ENCODE measurements around the gene LRBA.

The LRBA gene

DNA sequence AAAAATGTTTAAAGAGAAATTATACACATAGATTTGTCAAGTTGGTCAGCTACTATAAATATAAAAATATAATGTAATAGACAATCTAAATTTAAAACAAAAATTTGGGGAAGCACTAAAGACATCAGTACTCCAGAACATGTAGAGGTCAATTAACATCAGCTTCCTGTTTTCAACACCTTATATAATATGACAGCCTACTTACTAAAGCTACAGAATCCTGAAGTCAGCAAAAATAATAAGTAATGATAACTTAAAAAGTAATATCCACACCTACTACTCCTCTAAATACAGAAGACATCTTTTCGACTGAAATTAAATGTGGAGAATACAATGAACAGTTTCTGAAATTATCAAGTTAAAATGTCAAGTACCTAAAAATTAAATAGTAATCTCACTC lies 118.6 kb downstream of the LRBA start:
- no peaks in the 10 kb centered on the region for H3K27me3 ChIP-seq (ENCODE audit: control insufficient read depth in 1 of 2, insufficient read depth in 2 of 2, low read length in 2 of 2)
- no peaks in the 10 kb centered on the region for H3K9me3 ChIP-seq (ENCODE audit: low read length)
- no peaks in the 10 kb centered on the region for H3K4me1 ChIP-seq (ENCODE audit: insufficient read depth, low read length)
- peaks cover 5% of the 10 kb centered on the region for H3K36me3 ChIP-seq (ENCODE audit: insufficient read depth, low read length)
- H3K9ac ChIP-seq (ENCODE audit: low read length), result no peak overlapping the region
- no peak overlapping the region for H3K4me3 ChIP-seq (ENCODE audit: low read depth in 1 of 2, low read length in 2 of 2)
- no peak overlapping the region for H3K27ac ChIP-seq (ENCODE audit: low read depth, low read length)

DNA sequence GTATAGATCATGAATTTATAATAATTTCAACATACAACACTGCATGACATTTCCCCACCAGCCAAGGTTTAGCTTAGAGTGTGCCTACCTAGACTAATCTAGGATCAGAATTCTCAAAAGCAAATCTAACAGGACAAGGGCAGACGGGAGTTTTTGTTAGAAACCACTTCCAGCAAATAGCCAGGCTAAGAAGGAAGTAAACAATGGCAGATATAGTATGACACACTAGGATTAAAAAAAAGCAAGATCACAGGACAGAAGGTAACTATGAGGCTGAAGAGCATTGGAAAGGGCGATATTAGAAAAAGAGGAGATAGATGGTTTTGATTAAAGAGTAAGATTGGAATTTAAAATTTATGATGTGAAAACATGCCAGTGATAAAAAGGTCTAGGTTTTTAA lies 124.8 kb downstream of the LRBA start:
- Histone ChIP-seq H3K4me3 (ENCODE audit: low read depth in 1 of 2, low read length in 2 of 2) (no peak overlapping the region), H3K4me1 (ENCODE audit: insufficient read depth, low read length) (no peaks in the 10 kb centered on the region), H3K27me3 (ENCODE audit: control insufficient read depth in 1 of 2, insufficient read depth in 2 of 2, low read length in 2 of 2) (no peaks in the 10 kb centered on the region), H3K9ac (ENCODE audit: low read length) (no peak overlapping the region), H3K27ac (ENCODE audit: low read depth, low read length) (no peak overlapping the region), H3K9me3 (ENCODE audit: low read length) (no peaks in the 10 kb centered on the region), H3K36me3 (ENCODE audit: insufficient read depth, low read length) (no peaks in the 10 kb centered on the region)

DNA sequence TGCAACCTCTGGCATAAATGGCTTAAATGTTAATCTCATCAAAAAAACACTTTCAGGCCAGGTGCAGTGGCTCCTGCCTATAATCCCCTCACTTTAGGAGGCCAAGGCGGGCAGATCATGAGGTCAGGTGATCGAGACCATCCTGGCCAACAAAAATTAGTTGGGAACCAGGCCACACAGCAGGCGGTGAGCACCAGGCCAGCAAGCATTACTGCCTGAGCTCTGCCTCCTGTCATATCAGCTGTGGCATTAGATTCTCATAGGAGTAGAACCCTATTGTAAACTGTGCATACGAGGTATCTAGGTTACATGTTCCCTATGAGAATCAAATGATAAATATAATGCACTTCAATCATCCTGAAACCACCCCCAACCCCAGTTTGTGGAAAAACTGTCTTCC lies 125.8 kb downstream of the LRBA start:
- H3K9ac ChIP-seq (ENCODE audit: low read length), result no peak overlapping the region
- no peaks in the 10 kb centered on the region for H3K27me3 ChIP-seq (ENCODE audit: control insufficient read depth in 1 of 2, insufficient read depth in 2 of 2, low read length in 2 of 2)
- no peaks in the 10 kb centered on the region for H3K9me3 ChIP-seq (ENCODE audit: low read length)
- H3K27ac ChIP-seq (ENCODE audit: low read depth, low read length), result no peak overlapping the region
- no peaks in the 10 kb centered on the region for H3K4me1 ChIP-seq (ENCODE audit: insufficient read depth, low read length)
- H3K4me3 ChIP-seq (ENCODE audit: low read depth in 1 of 2, low read length in 2 of 2), result no peak overlapping the region
- no peaks in the 10 kb centered on the region for H3K36me3 ChIP-seq (ENCODE audit: insufficient read depth, low read length)

DNA sequence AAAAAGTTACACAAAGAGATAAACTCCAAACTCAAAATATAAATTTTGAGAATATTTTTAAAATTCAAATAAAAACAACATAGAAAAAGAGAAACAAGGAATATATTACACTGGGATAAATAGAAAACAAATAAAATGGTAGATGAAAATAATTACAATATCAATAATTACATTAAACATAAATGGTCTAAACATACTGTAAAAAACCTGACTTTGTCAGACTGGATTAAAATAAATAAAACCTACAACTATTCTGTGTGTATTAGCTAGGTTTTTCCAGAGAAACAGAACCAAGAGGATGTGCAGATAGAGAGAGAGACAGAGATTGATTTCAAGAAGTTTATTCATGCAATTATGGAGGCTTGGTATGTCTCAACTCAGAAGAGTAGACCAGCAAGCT lies 126.5 kb downstream of the LRBA start:
- Histone ChIP-seq H3K4me1 (ENCODE audit: insufficient read depth, low read length) (no peaks in the 10 kb centered on the region), H3K9ac (ENCODE audit: low read length) (no peak overlapping the region), H3K9me3 (ENCODE audit: low read length) (no peaks in the 10 kb centered on the region), H3K27me3 (ENCODE audit: control insufficient read depth in 1 of 2, insufficient read depth in 2 of 2, low read length in 2 of 2) (no peaks in the 10 kb centered on the region), H3K27ac (ENCODE audit: low read depth, low read length) (no peak overlapping the region), H3K36me3 (ENCODE audit: insufficient read depth, low read length) (no peaks in the 10 kb centered on the region), H3K4me3 (ENCODE audit: low read depth in 1 of 2, low read length in 2 of 2) (no peak overlapping the region)

DNA sequence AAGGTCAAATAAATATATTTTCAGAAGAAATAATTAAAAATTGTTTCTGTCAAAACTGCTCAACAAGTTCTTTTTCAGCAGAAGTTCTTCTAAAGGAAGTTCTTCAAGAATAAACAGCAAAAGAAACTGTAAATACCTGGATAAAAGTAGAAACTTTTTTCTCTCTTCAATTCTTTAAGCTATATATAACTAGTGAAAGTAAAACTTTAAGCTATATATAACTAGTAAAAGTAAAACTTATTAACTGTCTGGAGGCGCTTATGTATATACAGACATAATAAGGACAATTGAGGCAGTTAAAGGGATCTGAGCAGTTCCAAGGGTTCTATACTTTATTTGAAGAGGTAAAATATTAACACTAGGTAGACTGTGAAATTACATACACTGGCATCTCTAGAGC lies 126.9 kb downstream of the LRBA start:
- Histone ChIP-seq H3K9ac (ENCODE audit: low read length) (no peak overlapping the region), H3K4me1 (ENCODE audit: insufficient read depth, low read length) (no peaks in the 10 kb centered on the region), H3K4me3 (ENCODE audit: low read depth in 1 of 2, low read length in 2 of 2) (no peak overlapping the region), H3K36me3 (ENCODE audit: insufficient read depth, low read length) (no peaks in the 10 kb centered on the region), H3K9me3 (ENCODE audit: low read length) (no peaks in the 10 kb centered on the region), H3K27ac (ENCODE audit: low read depth, low read length) (no peak overlapping the region), H3K27me3 (ENCODE audit: control insufficient read depth in 1 of 2, insufficient read depth in 2 of 2, low read length in 2 of 2) (no peaks in the 10 kb centered on the region)

DNA sequence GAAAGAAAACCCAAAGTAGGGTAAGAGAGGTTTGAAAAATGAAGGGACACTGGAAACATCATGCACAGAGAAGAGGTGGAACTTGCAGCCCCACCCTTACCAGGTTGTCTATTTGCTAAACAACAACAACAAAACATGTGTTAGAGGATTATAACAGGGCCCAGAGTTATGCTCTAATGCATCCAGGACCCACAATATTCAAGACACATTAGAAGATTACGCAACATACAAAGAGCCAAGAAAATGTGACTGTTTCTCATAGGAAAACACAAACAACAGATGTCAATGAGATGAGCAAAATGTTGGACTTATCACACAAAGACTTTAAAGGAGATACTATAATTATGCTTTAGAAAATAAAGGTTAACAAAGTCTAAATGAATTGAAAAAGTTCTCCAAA lies 128.5 kb downstream of the LRBA start:
- Histone ChIP-seq H3K9ac (ENCODE audit: low read length) (no peak overlapping the region), H3K9me3 (ENCODE audit: low read length) (no peaks in the 10 kb centered on the region), H3K4me3 (ENCODE audit: low read depth in 1 of 2, low read length in 2 of 2) (no peak overlapping the region), H3K27ac (ENCODE audit: low read depth, low read length) (no peak overlapping the region), H3K4me1 (ENCODE audit: insufficient read depth, low read length) (no peaks in the 10 kb centered on the region), H3K36me3 (ENCODE audit: insufficient read depth, low read length) (no peaks in the 10 kb centered on the region), H3K27me3 (ENCODE audit: control insufficient read depth in 1 of 2, insufficient read depth in 2 of 2, low read length in 2 of 2) (no peaks in the 10 kb centered on the region)

DNA sequence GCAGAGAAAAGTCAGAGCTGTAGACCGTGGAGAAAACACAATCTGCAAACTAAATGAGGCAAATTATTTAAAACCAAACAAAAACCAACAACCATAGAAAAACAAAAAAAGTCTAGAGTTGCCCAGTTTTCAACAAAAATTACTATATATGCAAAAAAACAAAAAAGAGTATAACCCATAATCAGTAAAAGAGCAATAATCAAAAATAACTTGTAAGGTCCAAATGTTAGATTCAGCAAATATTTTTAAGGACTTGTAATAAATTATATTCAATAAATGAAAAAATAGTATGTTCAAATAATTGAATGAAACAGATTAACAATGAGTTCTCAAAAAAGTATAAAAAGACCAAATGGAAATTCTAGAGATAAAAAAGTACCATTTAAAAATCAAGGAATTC lies 130.5 kb downstream of the LRBA start:
- Histone ChIP-seq H3K9me3 (ENCODE audit: low read length) (no peaks in the 10 kb centered on the region), H3K36me3 (ENCODE audit: insufficient read depth, low read length) (no peaks in the 10 kb centered on the region), H3K27ac (ENCODE audit: low read depth, low read length) (no peak overlapping the region), H3K4me1 (ENCODE audit: insufficient read depth, low read length) (no peaks in the 10 kb centered on the region), H3K27me3 (ENCODE audit: control insufficient read depth in 1 of 2, insufficient read depth in 2 of 2, low read length in 2 of 2) (no peaks in the 10 kb centered on the region), H3K9ac (ENCODE audit: low read length) (no peak overlapping the region), H3K4me3 (ENCODE audit: low read depth in 1 of 2, low read length in 2 of 2) (no peak overlapping the region)

DNA sequence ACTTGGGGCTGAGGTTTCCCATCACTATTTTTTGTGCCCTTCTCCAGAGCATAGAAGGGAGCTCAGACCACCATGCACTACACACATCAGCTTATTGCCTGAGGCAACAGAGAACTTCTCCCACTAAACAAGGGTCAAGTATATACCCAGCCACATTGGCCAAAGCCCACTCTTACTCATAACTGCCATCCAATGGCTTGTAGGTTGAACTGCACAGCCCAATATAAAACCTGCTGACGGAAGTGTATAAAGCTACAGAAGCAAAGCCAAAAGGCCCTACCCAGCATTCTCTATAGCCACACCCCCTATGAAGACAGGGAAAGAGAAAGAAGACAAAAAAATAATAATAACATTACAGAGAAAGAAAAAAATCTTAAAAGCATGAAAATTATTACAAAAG lies 139.7 kb downstream of the LRBA start:
- Histone ChIP-seq H3K27me3 (ENCODE audit: control insufficient read depth in 1 of 2, insufficient read depth in 2 of 2, low read length in 2 of 2) (no peaks in the 10 kb centered on the region), H3K27ac (ENCODE audit: low read depth, low read length) (no peak overlapping the region), H3K36me3 (ENCODE audit: insufficient read depth, low read length) (no peaks in the 10 kb centered on the region), H3K9ac (ENCODE audit: low read length) (no peak overlapping the region), H3K9me3 (ENCODE audit: low read length) (no peaks in the 10 kb centered on the region), H3K4me1 (ENCODE audit: insufficient read depth, low read length) (peaks cover 8% of the 10 kb centered on the region), H3K4me3 (ENCODE audit: low read depth in 1 of 2, low read length in 2 of 2) (no peak overlapping the region)

DNA sequence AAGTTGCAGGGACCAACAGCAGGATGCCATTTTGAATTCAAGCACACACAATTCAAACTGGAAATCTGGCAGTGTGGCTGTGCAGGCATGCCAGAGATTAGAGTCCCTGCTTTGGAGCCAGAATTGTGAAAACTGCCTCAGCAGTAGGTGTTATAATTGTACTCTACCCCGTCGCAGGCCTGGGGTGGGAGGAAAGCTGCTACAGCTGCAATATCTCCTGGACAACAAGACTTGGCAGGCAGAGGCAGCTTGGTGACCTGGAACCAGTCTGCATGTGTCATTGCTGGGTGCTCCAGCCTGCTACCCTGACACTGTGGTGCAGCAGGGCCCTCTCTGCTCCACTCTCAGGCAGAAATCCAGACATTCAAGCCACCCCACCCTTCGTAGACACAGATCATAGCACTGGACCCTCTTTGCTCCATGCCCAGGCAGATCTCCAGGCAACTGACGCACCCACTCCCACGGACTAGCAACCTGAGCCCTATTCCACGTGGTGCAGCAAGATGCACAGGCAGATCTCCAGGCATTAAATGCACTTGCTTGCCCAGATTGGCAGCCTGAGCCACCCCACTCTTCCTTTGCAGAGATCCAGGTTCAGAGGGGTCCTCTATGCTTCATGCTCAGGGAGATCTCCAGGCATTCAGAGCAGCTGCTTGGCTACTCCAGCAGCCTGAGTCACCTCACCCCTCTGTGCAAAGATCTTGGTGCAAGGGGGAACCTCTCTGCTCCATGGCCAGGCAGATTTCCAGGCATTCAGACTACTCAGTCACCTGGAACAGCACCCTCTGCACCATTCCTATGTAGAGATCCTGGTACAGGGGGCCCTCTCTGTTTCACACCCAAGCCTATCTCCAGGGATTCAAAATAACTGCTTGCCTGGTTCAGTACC lies 140.5 kb downstream of the LRBA start:
- Histone ChIP-seq H3K4me1 (ENCODE audit: insufficient read depth, low read length) (peaks cover 8% of the 10 kb centered on the region), H3K4me3 (ENCODE audit: low read depth in 1 of 2, low read length in 2 of 2) (no peak overlapping the region), H3K9ac (ENCODE audit: low read length) (no peak overlapping the region), H3K27me3 (ENCODE audit: control insufficient read depth in 1 of 2, insufficient read depth in 2 of 2, low read length in 2 of 2) (no peaks in the 10 kb centered on the region), H3K36me3 (ENCODE audit: insufficient read depth, low read length) (no peaks in the 10 kb centered on the region), H3K9me3 (ENCODE audit: low read length) (no peaks in the 10 kb centered on the region), H3K27ac (ENCODE audit: low read depth, low read length) (no peak overlapping the region)

DNA sequence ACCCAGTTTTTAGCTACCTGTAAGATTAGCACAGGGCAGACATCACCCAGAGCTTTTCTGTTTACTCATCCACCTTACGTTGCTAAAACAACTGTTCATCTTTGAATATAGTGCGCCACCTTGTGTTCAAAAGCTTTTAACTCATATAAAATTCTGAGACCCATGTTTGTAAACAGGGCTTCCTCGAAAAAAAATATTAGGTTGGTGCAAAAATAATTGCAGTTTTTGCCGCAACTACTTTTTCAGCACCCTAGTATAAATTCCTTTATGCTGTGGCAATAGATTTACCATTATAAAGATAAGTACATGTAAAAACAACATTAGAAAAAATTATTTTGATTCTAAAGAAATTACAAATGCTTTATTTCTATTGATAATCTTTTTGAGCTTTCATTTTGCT lies 147.9 kb downstream of the LRBA start:
- Histone ChIP-seq H3K36me3 (ENCODE audit: insufficient read depth, low read length) (no peaks in the 10 kb centered on the region), H3K4me1 (ENCODE audit: insufficient read depth, low read length) (no peaks in the 10 kb centered on the region), H3K4me3 (ENCODE audit: low read depth in 1 of 2, low read length in 2 of 2) (no peak overlapping the region), H3K27ac (ENCODE audit: low read depth, low read length) (no peak overlapping the region), H3K9ac (ENCODE audit: low read length) (no peak overlapping the region), H3K27me3 (ENCODE audit: control insufficient read depth in 1 of 2, insufficient read depth in 2 of 2, low read length in 2 of 2) (no peaks in the 10 kb centered on the region), H3K9me3 (ENCODE audit: low read length) (no peaks in the 10 kb centered on the region)

DNA sequence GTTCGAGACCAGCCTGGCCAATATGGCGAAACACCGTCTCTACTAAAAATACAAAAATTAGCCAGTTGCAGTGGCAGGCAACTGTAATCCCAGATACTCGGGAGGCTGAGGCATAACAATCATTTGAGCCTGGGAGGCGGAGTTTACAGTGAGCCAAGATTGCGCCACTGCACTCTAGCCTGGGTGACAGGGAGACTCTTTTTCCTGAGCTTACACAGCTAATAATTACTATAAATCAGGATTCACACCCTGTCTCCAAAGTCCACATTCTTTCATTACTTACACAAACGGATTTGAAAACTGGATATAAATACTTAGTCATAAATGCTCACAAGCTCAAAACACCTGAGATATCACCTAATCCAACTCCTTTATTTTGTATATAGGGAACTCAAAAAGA lies 151.6 kb downstream of the LRBA start:
- H3K36me3 ChIP-seq (ENCODE audit: insufficient read depth, low read length), result no peaks in the 10 kb centered on the region
- H3K27ac ChIP-seq (ENCODE audit: low read depth, low read length), result no peak overlapping the region
- H3K4me1 ChIP-seq (ENCODE audit: insufficient read depth, low read length), result peaks cover 4% of the 10 kb centered on the region
- H3K4me3 ChIP-seq (ENCODE audit: low read depth in 1 of 2, low read length in 2 of 2), result no peak overlapping the region
- H3K27me3 ChIP-seq (ENCODE audit: control insufficient read depth in 1 of 2, insufficient read depth in 2 of 2, low read length in 2 of 2), result no peaks in the 10 kb centered on the region
- H3K9ac ChIP-seq (ENCODE audit: low read length), result no peak overlapping the region
- no peaks in the 10 kb centered on the region for H3K9me3 ChIP-seq (ENCODE audit: low read length)

DNA sequence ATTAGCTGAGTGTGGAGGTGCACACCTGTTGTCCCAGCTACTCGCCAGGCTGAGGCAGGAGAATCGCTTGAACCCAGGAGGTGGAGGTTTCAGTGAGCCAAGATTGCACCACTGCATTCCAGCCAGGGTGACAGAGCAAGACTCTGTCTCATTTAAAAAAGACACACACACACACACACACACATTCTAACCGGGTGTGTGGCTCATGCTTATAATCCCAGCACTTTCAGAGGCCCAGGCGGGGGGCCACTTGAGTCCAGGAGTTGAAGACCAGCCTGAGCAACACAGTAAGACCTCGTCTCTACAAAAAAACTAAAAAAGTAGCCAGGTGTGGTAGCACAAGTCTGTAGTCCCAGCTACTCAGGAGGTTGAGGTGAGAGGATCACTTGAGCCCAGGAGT lies 152.3 kb downstream of the LRBA start:
- Histone ChIP-seq H3K9ac (ENCODE audit: low read length) (no peak overlapping the region), H3K9me3 (ENCODE audit: low read length) (no peaks in the 10 kb centered on the region), H3K4me3 (ENCODE audit: low read depth in 1 of 2, low read length in 2 of 2) (no peak overlapping the region), H3K27ac (ENCODE audit: low read depth, low read length) (no peak overlapping the region), H3K4me1 (ENCODE audit: insufficient read depth, low read length) (peaks cover 4% of the 10 kb centered on the region), H3K36me3 (ENCODE audit: insufficient read depth, low read length) (no peaks in the 10 kb centered on the region), H3K27me3 (ENCODE audit: control insufficient read depth in 1 of 2, insufficient read depth in 2 of 2, low read length in 2 of 2) (no peaks in the 10 kb centered on the region)
